AG09309 (cell line): ENCODE data around the gene ACP5.

Experiments used
- DNase-seq: peaks from one replicate; pipeline ENCODE4 v3.0.0-alpha.2; 2010; ENCODE audit warnings: low read depth
- H3K4me3 ChIP-seq: 2 replicates; pipeline ENCODE4 v1.5.1; 2011; ENCODE audit warnings: mild to moderate bottlenecking, low read depth, low read length, moderate library complexity; ENCODE audit not compliant: control insufficient read depth
- CTCF ChIP-seq: IDR thresholded peaks from 2 replicates; pipeline ENCODE4 v1.5.1; 2011; ENCODE audit warnings: mild to moderate bottlenecking, low read depth, low read length, inconsistent platforms; ENCODE audit not compliant: insufficient read depth, control insufficient read depth; ENCODE audit errors: missing control alignments

The ACP5 gene

DNA sequence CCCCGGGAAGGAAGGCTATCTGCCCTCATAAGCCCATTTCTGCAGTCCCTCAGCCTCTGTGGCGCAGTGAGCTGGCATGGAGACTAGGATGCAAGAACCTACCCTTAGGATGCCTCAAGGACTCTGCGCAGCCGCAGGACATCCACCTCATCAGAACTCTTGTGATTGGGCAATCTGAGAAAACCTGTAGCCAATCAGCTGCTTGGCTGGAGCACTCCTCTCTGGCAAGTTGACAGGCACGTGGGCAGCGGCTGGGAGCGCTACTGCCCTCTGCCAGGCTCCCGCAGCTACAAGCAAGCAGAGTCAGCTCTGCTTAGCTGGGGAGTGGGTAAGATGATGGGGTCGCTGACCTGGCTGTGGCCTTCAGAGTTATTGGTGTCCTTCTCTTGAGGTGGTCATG lies 47.0 kb downstream of the ACP5 start:
- H3K4me3 ChIP-seq = no peak overlapping the region
- DNase-seq = no peak
- TF ChIP-seq CTCF = peak; percentile 19

DNA sequence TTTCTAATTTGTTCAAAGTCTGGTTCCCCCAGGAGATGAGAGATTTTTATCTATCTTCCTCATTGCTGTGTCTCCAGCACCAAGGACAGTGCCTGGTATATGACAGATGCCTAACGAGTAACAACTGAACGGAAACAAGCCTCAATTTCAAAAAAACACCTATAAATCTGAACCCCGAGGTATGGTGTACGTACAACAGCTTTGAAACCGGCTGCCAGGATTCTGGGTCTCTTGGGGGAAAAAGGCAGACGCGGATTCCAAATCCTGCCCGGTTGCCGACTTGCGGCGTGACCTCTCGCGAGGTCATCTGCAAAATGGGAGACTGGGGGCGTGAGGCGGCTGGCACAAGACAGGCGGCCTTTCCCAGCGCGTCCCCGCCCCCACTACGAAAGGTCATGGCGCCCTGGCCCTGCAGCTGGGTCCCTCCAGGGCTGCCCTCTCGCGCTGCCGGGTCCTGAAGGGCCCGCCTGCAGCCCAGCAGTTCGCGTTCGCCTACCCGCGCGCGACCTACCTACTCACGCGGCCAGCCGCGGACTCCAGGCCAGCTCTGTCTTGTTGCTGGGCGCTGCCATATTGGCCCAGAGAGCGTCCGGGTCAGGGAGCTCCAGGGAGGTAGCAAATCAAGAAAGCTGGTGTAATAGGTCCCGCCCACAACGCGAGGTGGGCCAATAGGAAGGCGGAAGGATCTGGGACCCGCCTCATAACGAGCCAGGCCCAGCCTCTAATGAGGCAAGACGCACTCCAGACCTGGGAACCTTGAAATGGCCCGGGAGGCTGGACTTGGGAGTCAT lies 48.7 kb downstream of the ACP5 start, which contains the start of gene ECSIT:
TSS of gene ECSIT (minus strand) at position 584 of the 791 bp plus-strand sequence. CDS start 9,964 bp downstream, outside the sequence.
- peak; percentile 92 for DNase-seq
- peak within 1 kb of the TSS; percentile 81 for H3K4me3 ChIP-seq
- TF ChIP-seq CTCF = no peak
